Neuronal stem cell (in vitro differentiated cells): ENCODE data around the gene HGS. TPM values are rescaled to one million over a fixed set of nuclear protein-coding genes. Genes with fewer than 3 reads are reported as not detected.

Experiments
- DNase-seq: peaks from one replicate; pipeline ENCODE4 v3.0.0-alpha.2; 2013; ENCODE audit warnings: low spot score
- H2AFZ ChIP-seq: one replicate; pipeline ENCODE4 v1.6.1; 2013; ENCODE audit warnings: mild to moderate bottlenecking, low read length, inconsistent platforms
- H2AK5ac ChIP-seq: 2 replicates; pipeline ENCODE4 v1.6.1; 2013; ENCODE audit warnings: low read depth, mild to moderate bottlenecking, inconsistent platforms, low read length, moderate library complexity, mixed read lengths
- H2BK120ac ChIP-seq: 2 replicates; pipeline ENCODE4 v1.6.1; 2013; ENCODE audit warnings: low read depth, mild to moderate bottlenecking, inconsistent platforms, low read length, moderate library complexity, mixed read lengths
- H2BK12ac ChIP-seq: one replicate; pipeline ENCODE4 v1.6.1; 2013; ENCODE audit warnings: low read length, inconsistent platforms
- H2BK15ac ChIP-seq: 2 replicates; pipeline ENCODE4 v1.6.1; 2013; ENCODE audit warnings: mild to moderate bottlenecking, low read length, inconsistent platforms, mixed read lengths
- H2BK5ac ChIP-seq: one replicate; pipeline ENCODE4 v1.6.1; 2013; ENCODE audit warnings: inconsistent platforms, mild to moderate bottlenecking, low read length, moderate library complexity
- H3K14ac ChIP-seq: one replicate; pipeline ENCODE4 v1.6.1; 2013; ENCODE audit warnings: low read length, inconsistent platforms
- H3K18ac ChIP-seq: 2 replicates; pipeline ENCODE4 v1.6.1; 2013; ENCODE audit warnings: low read length, inconsistent platforms
- H3K23ac ChIP-seq: 2 replicates; pipeline ENCODE4 v1.6.1; 2013; ENCODE audit warnings: low read depth, mild to moderate bottlenecking, mixed read lengths, low read length, inconsistent platforms; ENCODE audit not compliant: poor library complexity
- H3K27ac ChIP-seq: replicated peaks from 3 replicates; pipeline ENCODE4 v1.5.1; 2013; ENCODE audit warnings: low read length, inconsistent platforms
- H3K27me3 ChIP-seq, 3 experiments: 2 replicates each; pipeline ENCODE4 v1.6.1; 2013; ENCODE audit warnings: low read length in 3 of 3, mild to moderate bottlenecking in 2 of 3, inconsistent platforms in 1 of 3, low read depth in 1 of 3, mixed read lengths in 1 of 3, moderate library complexity in 1 of 3; ENCODE audit not compliant: control insufficient read depth in 3 of 3, insufficient read depth in 3 of 3
- H3K36me3 ChIP-seq, 2 donors: replicated peaks in 1 of 2; 2 replicates each; pipeline ENCODE4 v1.6.1; 2013; ENCODE audit warnings: low read length in 2 of 2; ENCODE audit not compliant: control insufficient read depth in 2 of 2, insufficient read depth in 2 of 2
- H3K4ac ChIP-seq: 2 replicates; pipeline ENCODE4 v1.6.1; 2013; ENCODE audit warnings: inconsistent platforms, mild to moderate bottlenecking, low read length, moderate library complexity
- H3K4me1 ChIP-seq, 2 donors: 1 replicate in 1 of 2; 2 replicates in 1 of 2; pipeline ENCODE4 v1.6.1; 2013; ENCODE audit warnings: low read length in 2 of 2, low read depth in 1 of 2; ENCODE audit not compliant: control insufficient read depth in 2 of 2, insufficient read depth in 1 of 2
- H3K4me2 ChIP-seq: one replicate; pipeline ENCODE4 v1.6.1; 2013; ENCODE audit warnings: mild to moderate bottlenecking, low read length, inconsistent platforms; ENCODE audit not compliant: insufficient read depth, poor library complexity, severe bottlenecking
- H3K4me3 ChIP-seq, 2 donors: 2 replicates each; pipeline ENCODE4 v1.5.1; 2013; ENCODE audit warnings: low read length in 2 of 2, mild to moderate bottlenecking in 2 of 2, inconsistent platforms in 1 of 2, moderate library complexity in 1 of 2
- H3K79me1 ChIP-seq: one replicate; pipeline ENCODE4 v1.6.1; 2013; ENCODE audit warnings: low read depth, mild to moderate bottlenecking, inconsistent platforms, low read length, moderate library complexity
- H3K9ac ChIP-seq: one replicate; pipeline ENCODE4 v1.6.1; 2013; ENCODE audit warnings: mild to moderate bottlenecking, low read depth, low read length, inconsistent platforms; ENCODE audit not compliant: poor library complexity
- H3K9me3 ChIP-seq, 2 donors: replicated peaks in 1 of 2; 2 replicates each; pipeline versions ENCODE3 to v1.6.1; 2013; ENCODE audit warnings: low read length in 2 of 2, mild to moderate bottlenecking in 2 of 2, inconsistent platforms in 1 of 2, low read depth in 1 of 2, mixed read lengths in 1 of 2, moderate library complexity in 1 of 2; ENCODE audit not compliant: control insufficient read depth in 2 of 2, insufficient read depth in 1 of 2
- H4K8ac ChIP-seq: one replicate; pipeline ENCODE4 v1.6.1; 2013; ENCODE audit warnings: low read depth, mild to moderate bottlenecking, inconsistent platforms, low read length, moderate library complexity
- H4K91ac ChIP-seq: one replicate; pipeline ENCODE4 v1.6.1; 2013; ENCODE audit warnings: low read length, low read depth, mild to moderate bottlenecking, inconsistent platforms; ENCODE audit not compliant: poor library complexity
- WGBS, 2 donors: extraction: QIAGEN DNeasy Blood & Tissue Kit; methylation state at CpG; one replicate each; pipeline ENCODE4 v1.1.7; 2013; ENCODE audit warnings: missing lambda C conversion rate in 2 of 2, mixed read lengths in 1 of 2; ENCODE audit not compliant: insufficient read length in 2 of 2, insufficient replicate concordance in 1 of 2; ENCODE audit errors: extremely low coverage in 2 of 2; 5-methylcytosine and 5-hydroxymethylcytosine counted together
- polyA plus RNA-seq, 2 experiments: library from polyadenylated mRNA; stranded (reverse); fragments of 200-250 nt; gene quantifications; one replicate each; pipeline ENCODE4 v1.2.3, GENCODE V29; 2013

HGS gene
- 33.9 TPM for polyA plus RNA-seq (2013, experiment 1 of 2)
- 31.7 TPM for polyA plus RNA-seq (2013, experiment 2 of 2)

- peak within 1 kb of the TSS; percentile 99 for H3K9ac ChIP-seq
- H4K8ac ChIP-seq = peak within 1 kb of the TSS; percentile 8
- peaks cover 30% of the 10 kb centered on the region for H3K79me1 ChIP-seq
- H2AFZ ChIP-seq = peak within 1 kb of the TSS; percentile 89
- peak within 1 kb of the TSS; percentile 48 for H2BK120ac ChIP-seq
- H3K9me3 ChIP-seq = peaks cover 0 to 2% of the 10 kb centered on the region in 2 donors
- H3K36me3 ChIP-seq = peaks cover 26 to 64% of the 10 kb centered on the region in 2 donors
- peak within 1 kb of the TSS; percentile 73 for H3K14ac ChIP-seq
- H3K4me2 ChIP-seq = peak within 1 kb of the TSS; percentile 79
- H3K18ac ChIP-seq = peak within 1 kb of the TSS; percentile 98
- H2BK15ac ChIP-seq = peak within 1 kb of the TSS; percentile 82
- DNase-seq = peak; percentile 99
- H2BK5ac ChIP-seq = peak within 1 kb of the TSS; percentile 85
- H2BK12ac ChIP-seq = peak within 1 kb of the TSS; percentile 85
- H3K27ac ChIP-seq = no peak within 1 kb of the TSS
- H3K4me3 ChIP-seq = peak within 1 kb of the TSS; percentile 84 to 97
- peak within 1 kb of the TSS; percentile 91 for H2AK5ac ChIP-seq
- H4K91ac ChIP-seq = no peak within 1 kb of the TSS
- no peak within 1 kb of the TSS for H3K4ac ChIP-seq
- H3K4me1 ChIP-seq = peaks cover 9 to 14% of the 10 kb centered on the region in 2 donors
- WGBS, 2 donors = no CpG with 5 or more reads among the region's 112 CpGs
- H3K27me3 ChIP-seq = no peaks in the 10 kb centered on the region
- H3K23ac ChIP-seq = peak within 1 kb of the TSS; percentile 94
Observed at GRCh38 chr17:81683584-81684441, at the start of gene HGS, which contains the start of gene ARL16. HGS (plus strand) TSS chr17:81684011; CDS start chr17:81684067, 56 bp downstream. ARL16 (minus strand) TSS chr17:81683797; CDS start chr17:81683753, 44 bp downstream.

DNA sequence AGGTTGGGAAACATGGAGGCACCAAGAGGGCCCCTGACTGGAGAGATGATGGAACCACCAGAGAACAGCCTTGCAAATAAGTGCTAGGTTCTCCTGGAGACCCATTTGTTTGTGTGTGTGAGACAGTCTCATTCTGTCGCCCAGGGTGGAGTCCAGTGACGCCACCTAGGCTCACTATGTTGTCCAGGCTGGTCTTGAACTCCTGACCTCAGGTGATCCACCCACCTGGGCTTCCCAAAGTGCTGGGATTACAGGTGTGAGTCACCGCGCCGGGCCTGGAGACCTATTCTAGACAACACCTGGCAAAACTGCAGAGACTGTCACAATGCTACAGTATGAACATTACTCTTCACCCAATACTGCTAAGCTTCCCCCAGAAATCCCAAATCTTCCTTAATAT lies 48.4 kb upstream of the HGS start:
- Histone ChIP-seq H2BK120ac (no peak overlapping the region), H3K14ac (no peak overlapping the region), H3K23ac (no peak overlapping the region), H2BK12ac (no peak overlapping the region), H3K27ac (no peak overlapping the region), H3K9me3 (no peaks in the 10 kb centered on the region), H3K4me2 (no peak overlapping the region), H3K4me3 (peak overlapping the region in 1 of 2 donors; percentile 99), H3K4me1 (peaks cover 6 to 8% of the 10 kb centered on the region in 2 donors), H3K9ac (no peak overlapping the region), H3K18ac (no peak overlapping the region), H2BK15ac (no peak overlapping the region), H2BK5ac (no peak overlapping the region), H3K4ac (no peak overlapping the region), H3K36me3 (peaks cover 2 to 14% of the 10 kb centered on the region in 2 donors), H3K79me1 (peaks cover 7% of the 10 kb centered on the region), H2AK5ac (no peak overlapping the region), H4K91ac (no peak overlapping the region), H4K8ac (no peak overlapping the region), H3K27me3 (no peaks in the 10 kb centered on the region), H2AFZ (no peak overlapping the region)
- WGBS, 2 donors = no CpG with 5 or more reads among the region's 5 CpGs
- no peak for DNase-seq

- peak overlapping the region; percentile 91 for H3K9ac ChIP-seq
- no peak for DNase-seq
- peak overlapping the region; percentile 66 for H3K4ac ChIP-seq
- peaks cover 7% of the 10 kb centered on the region for H3K79me1 ChIP-seq
- H3K36me3 ChIP-seq = peaks cover 2 to 11% of the 10 kb centered on the region in 2 donors
- peak overlapping the region; percentile 6 for H3K14ac ChIP-seq
- no peak overlapping the region for H4K8ac ChIP-seq
- no peak overlapping the region for H3K18ac ChIP-seq
- H2AK5ac ChIP-seq = peak overlapping the region; percentile 92
- WGBS, 2 donors = no CpG with 5 or more reads among the region's 18 CpGs
- H3K4me3 ChIP-seq = peak overlapping the region; percentile 82 to 99
- H2BK15ac ChIP-seq = no peak overlapping the region
- peak overlapping the region; percentile 58 for H2BK12ac ChIP-seq
- H3K27ac ChIP-seq = peak overlapping the region; percentile 36
- peak overlapping the region; percentile 16 for H3K23ac ChIP-seq
- no peak overlapping the region for H4K91ac ChIP-seq
- peak overlapping the region; percentile 62 for H3K4me2 ChIP-seq
- H3K4me1 ChIP-seq = peaks cover 6 to 8% of the 10 kb centered on the region in 2 donors
- H2BK120ac ChIP-seq = no peak overlapping the region
- peak overlapping the region; percentile 87 for H2BK5ac ChIP-seq
- peak overlapping the region; percentile 85 for H2AFZ ChIP-seq
- no peaks in the 10 kb centered on the region for H3K9me3 ChIP-seq
- no peaks in the 10 kb centered on the region for H3K27me3 ChIP-seq
Observed at GRCh38 chr17:81635973-81636504, 47.8 kb upstream of the HGS start.
